Upper lobe of right lung (tissue), 1 donor: Measurements from ENCODE around the gene RGS6. TPM values are rescaled to one million over a fixed set of nuclear protein-coding genes. Genes with fewer than 3 reads are reported as not detected.

Experiments
- ATAC-seq: fragments of 200-7000 bp; cut with Tn5 transposase; one replicate; pipeline ENCODE4 v1.9.1; 2020; ENCODE audit warnings: mild to moderate bottlenecking, moderate library complexity
- DNase-seq: peaks from one replicate; pipeline ENCODE4 v3.0.0-alpha.2; 2020
- H3K27ac ChIP-seq: fragments of 200-600 bp; one replicate; pipeline ENCODE4 v1.8.0; 2022
- H3K27me3 ChIP-seq: fragments of 200-600 bp; one replicate; pipeline ENCODE4 v1.8.0; 2022; ENCODE audit warnings: mild to moderate bottlenecking
- H3K36me3 ChIP-seq: fragments of 200-600 bp; one replicate; pipeline ENCODE4 v1.8.0; 2022
- H3K4me1 ChIP-seq: fragments of 200-600 bp; one replicate; pipeline ENCODE4 v1.8.0; 2022
- H3K4me3 ChIP-seq: fragments of 200-600 bp; one replicate; pipeline ENCODE4 v1.8.0; 2022; ENCODE audit warnings: mild to moderate bottlenecking
- H3K9me3 ChIP-seq: fragments of 200-600 bp; one replicate; pipeline ENCODE4 v1.8.0; 2022
- CTCF ChIP-seq: fragments of 200-600 bp; IDR thresholded peaks from one replicate; pipeline ENCODE4 v1.8.0; 2022; ENCODE audit warnings: antibody characterized with exemption
- intact Hi-C: fragments of 100-400 bp; cut with DNase I; formaldehyde crosslinking; loops from one replicate; pipeline ENCODE4 v1.11.0; 2022
- total RNA-seq: library from RNA; stranded (reverse); fragmentation: NEBNext Ultra II Directional; extraction: Animal tissue kit (Norgen Biotek cat#: 25700); gene quantifications from one replicate; pipeline ENCODE4 v1.2.1, GENCODE V29; 2021
- donor health status: DM: no; HTN: yes; CAD: no; lungs with severe emphysema.

The RGS6 gene
- total RNA-seq, 1 donor from 2014 or later = 2.6 TPM

GRCh38 chr14:72597252-72598233 is 665.3 kb downstream of the RGS6 start:
- Histone ChIP-seq H3K36me3 (no peaks in the 10 kb centered on the region), H3K4me3 (no peak overlapping the region), H3K4me1 (no peaks in the 10 kb centered on the region), H3K9me3 (no peaks in the 10 kb centered on the region), H3K27me3 (peaks cover 8% of the 10 kb centered on the region), H3K27ac (no peak overlapping the region)
- no peak for TF ChIP-seq CTCF
- ATAC-seq (no peak), DNase-seq (no peak)
- intact Hi-C loops = no loop called here

- DNase-seq (no peak), ATAC-seq (no peak)
- Histone ChIP-seq H3K27me3 (peaks cover 8% of the 10 kb centered on the region), H3K4me1 (no peaks in the 10 kb centered on the region), H3K4me3 (no peak overlapping the region), H3K36me3 (no peaks in the 10 kb centered on the region), H3K27ac (no peak overlapping the region), H3K9me3 (no peaks in the 10 kb centered on the region)
- no peak for TF ChIP-seq CTCF
- intact Hi-C loops = no loop called here
Measured at GRCh38 chr14:72598306-72598705, 666.1 kb downstream of the RGS6 start.

- TF ChIP-seq CTCF = no peak
- ATAC-seq = no peak
- Histone ChIP-seq H3K27ac (no peak overlapping the region), H3K9me3 (no peaks in the 10 kb centered on the region), H3K36me3 (no peaks in the 10 kb centered on the region), H3K4me3 (no peak overlapping the region), H3K27me3 (peaks cover 8% of the 10 kb centered on the region), H3K4me1 (no peaks in the 10 kb centered on the region)
- intact Hi-C loops = no loop called here
- DNase-seq = no peak
Measured at GRCh38 chr14:72599579-72600470, 667.6 kb downstream of the RGS6 start.

- DNase-seq (no peak), ATAC-seq (peak; percentile 11)
- Histone ChIP-seq H3K27me3 (peaks cover 8% of the 10 kb centered on the region), H3K36me3 (no peaks in the 10 kb centered on the region), H3K4me3 (no peak overlapping the region), H3K27ac (no peak overlapping the region), H3K9me3 (no peaks in the 10 kb centered on the region), H3K4me1 (no peaks in the 10 kb centered on the region)
- TF ChIP-seq CTCF = no peak
- intact Hi-C loops = no loop called here
Measured at GRCh38 chr14:72600551-72601330, 668.5 kb downstream of the RGS6 start.

- H3K9me3 ChIP-seq = no peaks in the 10 kb centered on the region
- ATAC-seq = no peak
- no peaks in the 10 kb centered on the region for H3K4me1 ChIP-seq
- TF ChIP-seq CTCF = no peak
- H3K4me3 ChIP-seq = no peak overlapping the region
- DNase-seq = no peak
- no peak overlapping the region for H3K27ac ChIP-seq
- no peaks in the 10 kb centered on the region for H3K36me3 ChIP-seq
- H3K27me3 ChIP-seq = peaks cover 5% of the 10 kb centered on the region
- intact Hi-C loops = no loop called here
Measured at GRCh38 chr14:72603639-72604038, 671.4 kb downstream of the RGS6 start.
